Glutamatergic neuron (in vitro differentiated cells): ENCODE measurements around the gene NF1. TPM values are rescaled to one million over a fixed set of nuclear protein-coding genes. Genes with fewer than 3 reads are reported as not detected.
A peak's percentile ranks its signal among the peaks of the same experiment; 100 is the strongest.

Source experiments
- DNase-seq: peaks from one replicate; pipeline ENCODE4 v3.0.0; 2022
- H3K27ac Mint-ChIP-seq: one replicate; pipeline ENCODE4 v1.8.0; 2020; ENCODE audit warnings: mild to moderate bottlenecking, mixed read lengths, inconsistent platforms; ENCODE audit not compliant: unreplicated experiment
- H3K27me3 Mint-ChIP-seq: one replicate; pipeline ENCODE4 v1.8.0; 2020; ENCODE audit warnings: mild to moderate bottlenecking, moderate library complexity, mixed read lengths, inconsistent platforms; ENCODE audit not compliant: unreplicated experiment
- H3K36me3 Mint-ChIP-seq: one replicate; pipeline ENCODE4 v1.8.0; 2020; ENCODE audit warnings: mild to moderate bottlenecking, mixed read lengths, inconsistent platforms; ENCODE audit not compliant: unreplicated experiment
- H3K4me1 Mint-ChIP-seq: one replicate; pipeline ENCODE4 v1.8.0; 2020; ENCODE audit warnings: mild to moderate bottlenecking, low read depth, mixed read lengths, inconsistent platforms; ENCODE audit not compliant: unreplicated experiment
- H3K4me3 Mint-ChIP-seq: one replicate; pipeline ENCODE4 v1.8.0; 2020; ENCODE audit warnings: mild to moderate bottlenecking, mixed read lengths, inconsistent platforms; ENCODE audit not compliant: unreplicated experiment
- H3K9me3 Mint-ChIP-seq: one replicate; pipeline ENCODE4 v1.8.0; 2020; ENCODE audit warnings: mild to moderate bottlenecking, moderate library complexity, mixed read lengths, inconsistent platforms; ENCODE audit not compliant: unreplicated experiment
- CTCF ChIP-seq: fragments of 200-600 bp; sonication (generic); IDR thresholded peaks from one replicate; pipeline ENCODE4 v1.5.0; 2021; ENCODE audit not compliant: partially characterized antibody, unreplicated experiment
- microRNA-seq: library from miRNA; unstranded; fragments of <30 nt; microRNA quantifications from one replicate; pipeline ENCODE4, GENCODE V29; 2020; ENCODE audit not compliant: unreplicated experiment
- total RNA-seq: library from RNA; stranded (reverse); fragmentation: NEBNext Ultra II Directional; extraction: Animal tissue kit (Norgen Biotek cat#: 25700); gene quantifications from one replicate; pipeline ENCODE4 v1.2.1, GENCODE V29; 2021; ENCODE audit not compliant: unreplicated experiment

NF1 gene
- total RNA-seq, 1 donor from 2014 or later: 87.6 TPM

GRCh38 chr17:31418773-31419350 lies 324.1 kb downstream of the NF1 start:
- H3K36me3 Mint-ChIP-seq: peaks cover 12% of the 10 kb centered on the region
- peaks cover 13% of the 10 kb centered on the region for H3K27me3 Mint-ChIP-seq
- H3K4me3 Mint-ChIP-seq: no peak overlapping the region
- no peak for TF ChIP-seq CTCF
- H3K4me1 Mint-ChIP-seq: peaks cover 27% of the 10 kb centered on the region
- no peak for DNase-seq
- peaks cover 18% of the 10 kb centered on the region for H3K9me3 Mint-ChIP-seq
- peak overlapping the region; percentile 46 for H3K27ac Mint-ChIP-seq

GRCh38 chr17:31422443-31422842 lies 327.7 kb downstream of the NF1 start:
- H3K27ac Mint-ChIP-seq: peak overlapping the region; percentile 29
- DNase-seq: no peak
- TF ChIP-seq CTCF: no peak
- peaks cover 12% of the 10 kb centered on the region for H3K36me3 Mint-ChIP-seq
- H3K27me3 Mint-ChIP-seq: peaks cover 17% of the 10 kb centered on the region
- H3K9me3 Mint-ChIP-seq: peaks cover 20% of the 10 kb centered on the region
- H3K4me1 Mint-ChIP-seq: peaks cover 19% of the 10 kb centered on the region
- no peak overlapping the region for H3K4me3 Mint-ChIP-seq

- H3K9me3 Mint-ChIP-seq: peaks cover 21% of the 10 kb centered on the region
- no peak for TF ChIP-seq CTCF
- peaks cover 18% of the 10 kb centered on the region for H3K27me3 Mint-ChIP-seq
- no peak for DNase-seq
- peaks cover 12% of the 10 kb centered on the region for H3K36me3 Mint-ChIP-seq
- H3K4me1 Mint-ChIP-seq: peaks cover 16% of the 10 kb centered on the region
- H3K4me3 Mint-ChIP-seq: no peak overlapping the region
- peak overlapping the region; percentile 97 for H3K27ac Mint-ChIP-seq
These were observed 330.1 kb downstream of the NF1 start for GRCh38 chr17:31424944-31425281.

- DNase-seq: peak; percentile 83
- peak overlapping the region; percentile 98 for H3K27ac Mint-ChIP-seq
- H3K4me3 Mint-ChIP-seq: peak overlapping the region; percentile 67
- H3K27me3 Mint-ChIP-seq: peaks cover 18% of the 10 kb centered on the region
- no peak for TF ChIP-seq CTCF
- peaks cover 12% of the 10 kb centered on the region for H3K36me3 Mint-ChIP-seq
- H3K9me3 Mint-ChIP-seq: peaks cover 23% of the 10 kb centered on the region
- peaks cover 16% of the 10 kb centered on the region for H3K4me1 Mint-ChIP-seq
These were observed 330.7 kb downstream of the NF1 start for GRCh38 chr17:31425282-31426040.

Small RNA genes within 50 kb of the gene (microRNA-seq; reads per million reads assigned to microRNA genes)
- gene MIR4733: 3.0 reads per million, percentile 22 among the genes with 10 or more reads in this experiment

Other genes with a start within 250 kb of the NF1 start
- gene TEFM, start 188.7 kb upstream of the NF1 start, total RNA-seq: 12.8 TPM
- gene ADAP2, start 173.0 kb upstream of the NF1 start, total RNA-seq: 0.51 TPM
- gene RNF135, start 123.9 kb upstream of the NF1 start, total RNA-seq: 0.59 TPM
- gene OMG, start 202.3 kb downstream of the NF1 start, total RNA-seq: not detected
- not detected for gene EVI2B, start 219.1 kb downstream of the NF1 start, total RNA-seq
- gene EVI2A, start 226.6 kb downstream of the NF1 start, total RNA-seq: not detected